ENCODE measurements around the gene SUPT7L.

- TF ChIP-seq POLR2A (IDR thresholded peaks at IDR 0.05) (no peak), CTCF (IDR thresholded peaks at IDR 0.05) (no peak), POLR2AphosphoS5 (IDR thresholded peaks at IDR 0.05) (no peak), EP300 (IDR thresholded peaks at IDR 0.05) (no peak)
Measured at GRCh38 chr2:27711804-27712203, 48.4 kb upstream of the SUPT7L start.

All from sigmoid colon (tissue), 4 donors.